Upper lobe of left lung (tissue), 4 donors: Measurements from ENCODE around the gene CDK11B.

ENCODE experiments used
- EP300 ChIP-seq, 4 donors: sonication (generic); formaldehyde crosslinking; IDR thresholded peaks; one replicate each; pipeline ENCODE4 v1.5.1; 2017; ENCODE audit warnings: antibody characterized with exemption in 4 of 4, control low read depth in 2 of 4
- POLR2A ChIP-seq, 4 donors: fragments of 450-650 bp; IDR thresholded peaks; one replicate each; pipeline ENCODE4 v1.5.1; 2016 to 2017; ENCODE audit warnings: antibody characterized with exemption in 4 of 4, mild to moderate bottlenecking in 2 of 4
- POLR2AphosphoS5 ChIP-seq, 2 donors: sonication (generic); formaldehyde crosslinking; IDR thresholded peaks; one replicate each; pipeline ENCODE4 v1.5.1; 2017; ENCODE audit warnings: antibody characterized with exemption in 2 of 2
- TF ChIP-seq, protein P1 (sequence below), 6 experiments: fragments of 450-650 bp in 4 of 6; fragments of 200-600 bp in 2 of 6; sonication (generic) in 2 of 6; IDR thresholded peaks; one replicate each; pipeline ENCODE4 v1.5.1; 2016 to 2019; ENCODE audit warnings: antibody characterized with exemption in 6 of 6

DNA sequence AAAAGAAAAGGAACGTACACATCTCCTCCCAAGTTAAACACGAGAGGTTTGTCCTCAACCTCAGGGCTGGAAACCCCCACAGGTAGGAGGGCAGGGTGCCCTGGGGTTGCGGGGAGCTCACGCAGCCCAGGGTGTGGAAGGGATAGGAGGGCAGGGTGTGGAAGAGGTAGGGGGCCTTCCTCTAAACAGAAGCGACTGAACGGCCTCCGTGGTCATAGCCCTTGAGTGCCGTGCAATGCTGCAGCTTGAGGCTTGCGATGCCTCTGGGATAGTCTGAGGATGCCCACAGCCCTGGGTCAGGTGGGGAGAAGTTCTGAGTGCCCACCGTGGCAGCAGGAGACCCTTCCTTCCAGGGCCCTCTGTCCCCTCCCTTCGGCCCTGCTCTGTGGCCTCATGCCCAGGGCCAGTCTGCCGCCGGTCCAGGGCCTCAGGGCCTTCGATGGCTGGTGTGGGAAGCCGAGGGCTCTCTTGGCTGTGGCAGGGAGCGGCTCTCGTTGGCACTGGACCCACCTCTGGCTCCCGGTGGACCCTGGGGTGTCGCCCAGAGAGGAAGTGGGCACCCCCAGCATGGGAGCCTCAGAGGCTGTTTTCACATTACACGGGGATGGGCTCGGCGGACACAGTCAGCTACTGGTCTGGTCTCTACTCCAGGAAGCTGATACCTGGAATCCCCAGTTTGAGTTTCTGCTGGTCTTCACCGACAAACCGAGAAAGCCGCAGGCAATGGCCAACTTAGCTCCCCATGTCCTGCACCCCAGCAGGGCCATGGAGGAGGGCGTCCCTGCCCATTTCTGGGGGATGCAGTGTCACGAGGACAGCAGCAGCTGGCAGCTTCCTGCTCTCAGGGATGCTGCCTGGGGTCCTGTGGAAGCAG is 6.4 kb upstream of the CDK11B start:
- TF ChIP-seq POLR2AphosphoS5 (IDR thresholded peaks at IDR 0.05) (no peak), POLR2A (IDR thresholded peaks at IDR 0.05) (no peak), EP300 (IDR thresholded peaks at IDR 0.05) (no peak)
- TF ChIP-seq, protein P1, sequence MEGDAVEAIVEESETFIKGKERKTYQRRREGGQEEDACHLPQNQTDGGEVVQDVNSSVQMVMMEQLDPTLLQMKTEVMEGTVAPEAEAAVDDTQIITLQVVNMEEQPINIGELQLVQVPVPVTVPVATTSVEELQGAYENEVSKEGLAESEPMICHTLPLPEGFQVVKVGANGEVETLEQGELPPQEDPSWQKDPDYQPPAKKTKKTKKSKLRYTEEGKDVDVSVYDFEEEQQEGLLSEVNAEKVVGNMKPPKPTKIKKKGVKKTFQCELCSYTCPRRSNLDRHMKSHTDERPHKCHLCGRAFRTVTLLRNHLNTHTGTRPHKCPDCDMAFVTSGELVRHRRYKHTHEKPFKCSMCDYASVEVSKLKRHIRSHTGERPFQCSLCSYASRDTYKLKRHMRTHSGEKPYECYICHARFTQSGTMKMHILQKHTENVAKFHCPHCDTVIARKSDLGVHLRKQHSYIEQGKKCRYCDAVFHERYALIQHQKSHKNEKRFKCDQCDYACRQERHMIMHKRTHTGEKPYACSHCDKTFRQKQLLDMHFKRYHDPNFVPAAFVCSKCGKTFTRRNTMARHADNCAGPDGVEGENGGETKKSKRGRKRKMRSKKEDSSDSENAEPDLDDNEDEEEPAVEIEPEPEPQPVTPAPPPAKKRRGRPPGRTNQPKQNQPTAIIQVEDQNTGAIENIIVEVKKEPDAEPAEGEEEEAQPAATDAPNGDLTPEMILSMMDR (IDR thresholded peaks at IDR 0.05), result no peak
